ENCODE data around the gene GSAP. TPM values are rescaled to one million over a fixed set of nuclear protein-coding genes. Genes with fewer than 3 reads are reported as not detected.
"Not testable (repeated sequence)": the region's sequence is repeated elsewhere in the genome, so short reads cannot be mapped to it uniquely, and the experiment has no call there.

Gene GSAP
- total RNA-seq, 1 experiment from 2014 or later = not detected

GRCh38 chr7:77315182-77315591, 101.0 kb downstream of the GSAP start:
- in situ Hi-C loops (cut with HindIII; ENCODE audit: low sequenced_read_pairs) = no loop called here
- DNase-seq (ENCODE audit: low spot score) = no peak

DNA sequence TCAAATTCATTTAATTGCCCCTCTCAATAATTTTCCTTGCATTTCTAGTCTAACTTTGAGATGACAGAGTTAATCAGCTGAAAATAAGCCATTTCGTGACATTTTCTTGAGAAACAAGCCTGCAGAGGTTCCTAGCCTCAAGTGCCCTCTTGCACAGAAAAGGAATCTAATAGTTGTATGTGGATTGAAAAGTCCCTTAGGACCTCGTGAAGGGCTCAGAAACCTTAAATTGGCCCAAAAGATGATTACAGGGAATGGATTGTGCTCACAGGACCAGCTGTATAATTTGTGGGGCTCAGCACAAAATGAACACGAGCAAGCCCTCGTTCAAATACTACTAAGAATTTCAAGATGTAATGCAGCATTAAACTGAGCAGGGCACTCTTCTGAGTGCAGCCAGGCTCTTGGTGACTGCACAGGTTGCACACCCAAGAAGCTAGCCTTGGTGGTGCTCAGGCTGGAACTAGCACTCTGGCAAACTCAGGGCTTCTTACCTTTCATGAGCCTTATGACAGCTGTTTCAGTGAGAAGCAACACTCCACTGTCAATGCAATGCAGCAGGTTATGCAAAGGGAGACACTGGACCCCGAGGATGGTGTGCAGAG, 102.2 kb downstream of the GSAP start:
- in situ Hi-C loops (cut with HindIII; ENCODE audit: low sequenced_read_pairs) = no loop called here
- no peak for DNase-seq (ENCODE audit: low spot score)

- DNase-seq (ENCODE audit: low spot score) = no peak
- in situ Hi-C loops (cut with HindIII; ENCODE audit: low sequenced_read_pairs) = no loop called here
These were observed 103.1 kb downstream of the GSAP start for GRCh38 chr7:77313085-77313484.

DNA sequence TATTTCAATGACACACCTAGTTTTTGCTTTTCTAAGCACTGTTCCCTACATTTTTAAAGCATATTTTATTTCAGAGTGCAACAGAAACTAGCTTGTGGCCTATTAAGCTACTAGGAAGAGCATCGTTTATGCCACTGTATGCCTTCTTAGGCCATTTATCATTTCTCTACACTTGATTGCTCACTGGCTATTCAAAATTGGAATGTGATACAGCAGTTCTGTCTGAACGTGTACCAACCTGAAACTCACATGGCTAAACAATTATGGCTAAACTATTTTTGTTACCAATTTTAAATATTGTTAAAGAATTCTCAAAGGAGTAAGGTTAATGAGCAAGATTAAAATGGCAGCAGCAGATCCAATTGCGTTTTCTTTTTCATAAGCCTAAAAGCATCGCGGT, 105.2 kb downstream of the GSAP start:
- DNase-seq (ENCODE audit: low spot score) = no peak
- in situ Hi-C loops (cut with HindIII; ENCODE audit: low sequenced_read_pairs) = no loop called here

DNA sequence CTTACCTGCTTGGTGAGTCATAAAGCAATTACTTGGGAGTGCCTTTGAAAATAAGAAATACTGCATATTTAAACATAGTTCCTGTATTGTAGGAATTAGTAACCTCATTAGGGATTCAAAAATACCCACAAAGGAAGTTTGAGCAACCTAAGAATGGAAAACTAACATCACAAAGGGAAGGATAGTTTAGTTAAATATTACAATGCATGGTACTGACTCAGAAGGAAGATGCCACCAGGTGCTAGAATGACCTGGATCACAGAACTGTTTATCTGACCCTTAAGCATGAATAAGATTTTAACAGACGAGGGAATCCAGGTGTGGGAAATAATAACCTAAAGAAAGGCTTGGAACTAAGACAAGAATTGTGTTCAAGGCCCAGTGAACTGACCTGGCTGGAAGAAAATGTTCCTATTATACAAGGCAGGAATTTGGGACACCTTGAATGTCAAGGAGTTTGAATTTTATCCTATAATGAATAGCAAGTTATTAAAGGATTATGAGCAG, 106.4 kb downstream of the GSAP start:
- DNase-seq (ENCODE audit: low spot score) = no peak
- in situ Hi-C loops (cut with HindIII; ENCODE audit: low sequenced_read_pairs) = no loop called here

DNA sequence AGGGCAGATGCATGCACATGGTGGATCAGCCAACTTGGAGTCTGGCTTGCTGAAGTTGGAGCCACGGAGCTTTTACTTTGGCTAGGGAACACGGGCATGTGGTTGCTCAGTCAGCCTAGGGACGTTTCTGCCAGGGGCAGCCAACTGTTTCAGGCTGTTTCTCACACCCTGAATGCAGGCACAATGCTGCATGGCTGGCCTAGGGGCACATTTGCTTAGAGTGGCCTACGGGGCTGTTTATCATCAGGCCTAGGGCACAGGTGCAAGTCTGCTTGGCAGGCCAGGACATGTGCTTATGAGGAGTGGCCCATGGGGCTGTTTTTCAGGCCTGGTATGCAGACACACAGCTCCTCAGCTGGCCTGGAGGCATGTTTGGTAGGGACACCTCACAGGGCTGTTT, 107.4 kb downstream of the GSAP start:
- DNase-seq (ENCODE audit: low spot score) = no peak
- in situ Hi-C loops (cut with HindIII; ENCODE audit: low sequenced_read_pairs) = no loop called here

GRCh38 chr7:77306231-77307067, 109.7 kb downstream of the GSAP start:
- no peak for DNase-seq (ENCODE audit: low spot score)
- in situ Hi-C loops (cut with HindIII; ENCODE audit: low sequenced_read_pairs) = no loop called here

DNA sequence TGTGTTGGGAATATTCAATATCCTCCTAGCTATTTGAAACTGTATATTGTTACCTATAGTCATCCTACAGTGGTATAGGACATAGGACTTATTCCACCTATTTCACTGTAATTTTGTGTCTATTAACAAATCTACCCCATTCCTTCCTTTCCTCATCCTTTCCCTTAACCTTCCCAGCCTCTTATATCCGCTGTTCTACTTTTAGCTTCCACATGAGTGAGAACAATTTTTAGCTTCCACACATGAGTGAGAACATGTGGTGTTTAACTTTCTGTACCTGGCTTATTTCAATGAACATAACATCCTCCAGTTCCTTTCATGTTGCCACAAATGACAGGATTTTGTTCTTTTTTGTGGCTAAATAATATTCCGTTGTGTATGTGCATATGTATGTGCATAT, 120.6 kb downstream of the GSAP start:
- in situ Hi-C loops (cut with HindIII; ENCODE audit: low sequenced_read_pairs) = no loop called here
- DNase-seq (ENCODE audit: low spot score) = no peak

GRCh38 chr7:77293046-77293445, 123.1 kb downstream of the GSAP start:
- DNase-seq (ENCODE audit: low spot score) = no peak
- in situ Hi-C loops (cut with HindIII; ENCODE audit: low sequenced_read_pairs) = no loop called here

DNA sequence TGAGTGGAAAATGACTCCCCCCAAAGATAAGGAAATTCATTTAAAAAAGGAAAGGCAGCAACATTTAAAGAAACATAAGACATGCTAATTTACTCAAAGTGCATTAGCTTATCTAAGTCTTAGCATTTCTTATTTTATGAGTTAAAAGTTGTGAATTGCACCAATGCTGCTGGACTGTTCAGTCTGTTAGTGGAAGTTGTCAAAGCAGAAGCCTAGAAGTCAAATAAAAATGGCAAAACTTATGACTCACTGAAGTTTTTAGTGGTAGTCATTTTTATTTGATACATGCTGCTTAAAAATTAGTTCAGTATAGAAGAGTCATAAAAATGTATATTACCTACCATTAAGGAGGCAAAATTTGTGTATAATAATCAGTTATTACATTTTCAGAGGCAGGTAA, 125.7 kb downstream of the GSAP start:
- in situ Hi-C loops (cut with HindIII; ENCODE audit: low sequenced_read_pairs) = no loop called here
- DNase-seq (ENCODE audit: low spot score) = no peak

- in situ Hi-C loops (cut with HindIII; ENCODE audit: low sequenced_read_pairs) = no loop called here
- DNase-seq (ENCODE audit: low spot score) = no peak
These were observed 126.8 kb downstream of the GSAP start for GRCh38 chr7:77289387-77289786.

DNA sequence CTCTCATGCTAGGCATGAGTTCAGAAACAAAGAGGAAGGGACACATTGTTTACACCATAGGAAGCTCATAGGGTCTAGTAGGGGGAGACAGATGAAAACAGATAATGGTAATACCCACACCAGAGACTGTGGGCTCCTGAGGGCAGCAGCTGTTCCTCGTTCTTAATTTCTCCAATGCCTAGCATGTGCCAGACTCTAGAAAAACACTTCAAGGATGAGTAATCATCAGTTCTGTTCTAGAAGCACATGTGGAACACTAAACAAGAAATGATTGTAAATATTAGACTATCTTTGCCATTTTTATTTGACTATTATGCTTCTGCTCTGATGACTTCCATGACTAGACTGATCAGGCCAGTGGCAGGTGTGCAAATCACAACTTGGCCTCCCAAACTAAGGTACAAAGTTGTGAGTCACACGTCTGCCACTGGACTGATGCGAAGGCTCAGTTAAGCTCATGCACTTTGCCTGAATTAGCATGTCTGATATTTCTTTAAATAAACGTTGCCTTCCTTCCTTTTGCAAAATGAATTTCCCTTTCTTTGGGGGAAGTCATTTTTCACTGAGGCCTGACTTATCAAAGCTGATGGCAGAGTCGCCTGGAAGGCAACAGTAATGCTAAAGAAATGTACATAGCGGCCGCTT, 127.4 kb downstream of the GSAP start:
- in situ Hi-C loops (cut with HindIII; ENCODE audit: low sequenced_read_pairs) = no loop called here
- no peak for DNase-seq (ENCODE audit: low spot score)

DNA sequence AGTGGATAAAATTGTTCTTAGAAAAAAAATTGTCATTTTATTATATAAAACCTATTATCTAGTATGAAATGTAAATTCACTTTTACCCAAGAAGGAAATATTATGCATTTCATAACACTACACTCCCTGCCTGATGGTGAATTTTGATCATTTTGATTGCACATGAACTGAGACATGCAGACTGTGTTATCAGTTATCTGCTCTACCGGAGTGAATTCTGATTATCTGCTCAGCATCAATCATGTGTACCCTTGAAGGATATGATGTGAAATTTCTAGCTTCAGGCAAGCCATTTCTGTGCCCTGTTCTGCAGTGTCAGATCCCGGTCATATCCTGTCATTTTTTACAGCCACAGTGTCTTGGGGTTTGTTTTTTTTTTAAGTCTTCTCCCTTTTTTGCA, 131.5 kb downstream of the GSAP start:
- in situ Hi-C loops (cut with HindIII; ENCODE audit: low sequenced_read_pairs) = no loop called here
- no peak for DNase-seq (ENCODE audit: low spot score)

DNA sequence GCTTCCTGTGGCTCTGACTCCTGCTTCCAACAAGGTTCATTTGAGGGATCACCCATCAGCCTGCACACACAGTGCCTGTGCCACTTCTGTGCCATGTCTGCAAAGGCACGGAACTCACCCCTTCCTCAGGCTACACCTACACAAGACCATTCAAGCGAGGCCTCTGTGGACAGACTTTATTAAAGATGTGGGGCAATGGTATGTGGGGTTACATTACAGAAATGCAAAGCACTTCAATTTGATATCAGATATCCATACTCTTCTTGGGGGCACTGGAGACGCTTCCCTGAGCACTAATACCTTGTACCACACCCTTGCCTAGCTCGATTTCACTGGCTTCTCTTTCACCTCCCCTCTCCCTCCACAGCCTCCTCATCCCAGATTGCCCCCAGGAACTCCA, 132.1 kb downstream of the GSAP start:
- in situ Hi-C loops (cut with HindIII; ENCODE audit: low sequenced_read_pairs) = no loop called here
- no peak for DNase-seq (ENCODE audit: low spot score)

GRCh38 chr7:77282897-77283296, 133.3 kb downstream of the GSAP start:
- DNase-seq (ENCODE audit: low spot score) = no peak
- in situ Hi-C loops (cut with HindIII; ENCODE audit: low sequenced_read_pairs) = no loop called here

- DNase-seq (ENCODE audit: low spot score) = peak; percentile 44
- in situ Hi-C loops (cut with HindIII; ENCODE audit: low sequenced_read_pairs) = no loop called here
These were observed 134.2 kb downstream of the GSAP start for GRCh38 chr7:77281780-77282478.

DNA sequence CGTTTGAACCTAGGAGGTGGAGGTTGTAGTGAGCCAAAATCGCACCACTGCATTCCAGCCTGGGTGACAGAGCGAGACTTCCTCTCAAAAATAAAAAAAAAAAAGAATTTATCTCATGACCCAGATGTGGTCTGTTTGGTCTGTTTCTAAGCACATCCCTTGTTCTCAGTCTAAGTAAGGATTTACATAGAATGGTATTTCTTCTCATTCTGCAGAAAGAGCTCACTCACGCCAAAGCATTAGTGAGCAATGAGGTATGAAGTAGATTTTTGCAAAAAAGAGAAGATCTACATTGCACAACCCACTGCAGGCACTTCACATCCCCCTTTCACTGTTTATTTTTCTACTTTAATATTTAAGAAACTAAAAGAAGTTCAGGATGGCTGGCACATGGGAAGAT, 140.0 kb downstream of the GSAP start:
- in situ Hi-C loops (cut with HindIII; ENCODE audit: low sequenced_read_pairs) = no loop called here
- no peak for DNase-seq (ENCODE audit: low spot score)

- in situ Hi-C loops (cut with HindIII; ENCODE audit: low sequenced_read_pairs) = not testable (repeated sequence)
These were observed 140.5 kb downstream of the GSAP start for GRCh38 chr7:77275663-77276062.

DNA sequence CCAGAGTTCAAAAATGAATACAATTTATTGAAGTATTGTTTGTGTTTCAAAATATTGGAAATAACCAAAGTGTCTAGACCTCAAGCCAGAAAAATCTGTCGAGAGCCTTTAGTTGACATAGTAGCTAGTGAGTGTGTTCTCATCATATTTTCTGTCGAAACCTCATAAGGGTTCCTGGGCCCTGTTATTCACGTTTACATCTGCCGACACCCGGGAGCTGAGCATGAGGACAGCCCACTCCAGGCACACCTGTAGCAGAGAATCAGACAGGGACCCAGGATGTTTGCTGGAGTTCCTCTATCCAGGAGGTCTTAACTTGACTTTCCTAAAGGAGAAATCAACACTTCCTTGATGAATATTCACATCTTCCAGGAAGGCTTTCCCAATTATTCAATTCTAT, 144.4 kb downstream of the GSAP start:
- in situ Hi-C loops (cut with HindIII; ENCODE audit: low sequenced_read_pairs) = no loop called here
- no peak for DNase-seq (ENCODE audit: low spot score)

More at GRCh38 chr7:77275663-77276062, 140.5 kb downstream of the GSAP start:
- not testable (repeated sequence) for DNase-seq (ENCODE audit: low spot score)

GRCh38 chr7:77270094-77270480, 146.1 kb downstream of the GSAP start:
- DNase-seq (ENCODE audit: low spot score) = no peak
- in situ Hi-C loops (cut with HindIII; ENCODE audit: low sequenced_read_pairs) = no loop called here

Measured in G401 (cell line).